Tibial nerve (tissue), 4 donors: ENCODE data around the gene HOXB8.

Source experiments
- EP300 ChIP-seq, 2 donors: sonication (generic); formaldehyde crosslinking; IDR thresholded peaks; one replicate each; pipeline ENCODE4 v1.6.1; 2017; ENCODE audit warnings: antibody characterized with exemption in 2 of 2, mild to moderate bottlenecking in 1 of 2
- POLR2A ChIP-seq, 2 donors: fragments of 450-650 bp; IDR thresholded peaks; one replicate each; pipeline ENCODE4 v1.6.1; 2017; ENCODE audit warnings: antibody characterized with exemption in 2 of 2, mild to moderate bottlenecking in 2 of 2, moderate library complexity in 2 of 2
- TF ChIP-seq, protein P1 (sequence below), 5 experiments: fragments of 200-600 bp in 3 of 5; fragments of 450-650 bp in 2 of 5; sonication (generic) in 3 of 5; IDR thresholded peaks; one replicate each; pipeline ENCODE4 v1.5.1; 2016 to 2019; ENCODE audit warnings: antibody characterized with exemption in 5 of 5, mild to moderate bottlenecking in 3 of 5, moderate library complexity in 2 of 5

- TF ChIP-seq, protein P1, sequence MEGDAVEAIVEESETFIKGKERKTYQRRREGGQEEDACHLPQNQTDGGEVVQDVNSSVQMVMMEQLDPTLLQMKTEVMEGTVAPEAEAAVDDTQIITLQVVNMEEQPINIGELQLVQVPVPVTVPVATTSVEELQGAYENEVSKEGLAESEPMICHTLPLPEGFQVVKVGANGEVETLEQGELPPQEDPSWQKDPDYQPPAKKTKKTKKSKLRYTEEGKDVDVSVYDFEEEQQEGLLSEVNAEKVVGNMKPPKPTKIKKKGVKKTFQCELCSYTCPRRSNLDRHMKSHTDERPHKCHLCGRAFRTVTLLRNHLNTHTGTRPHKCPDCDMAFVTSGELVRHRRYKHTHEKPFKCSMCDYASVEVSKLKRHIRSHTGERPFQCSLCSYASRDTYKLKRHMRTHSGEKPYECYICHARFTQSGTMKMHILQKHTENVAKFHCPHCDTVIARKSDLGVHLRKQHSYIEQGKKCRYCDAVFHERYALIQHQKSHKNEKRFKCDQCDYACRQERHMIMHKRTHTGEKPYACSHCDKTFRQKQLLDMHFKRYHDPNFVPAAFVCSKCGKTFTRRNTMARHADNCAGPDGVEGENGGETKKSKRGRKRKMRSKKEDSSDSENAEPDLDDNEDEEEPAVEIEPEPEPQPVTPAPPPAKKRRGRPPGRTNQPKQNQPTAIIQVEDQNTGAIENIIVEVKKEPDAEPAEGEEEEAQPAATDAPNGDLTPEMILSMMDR (IDR thresholded peaks at IDR 0.05) = no peak
- TF ChIP-seq POLR2A (IDR thresholded peaks at IDR 0.05) (no peak), EP300 (IDR thresholded peaks at IDR 0.05) (no peak)
Measured at GRCh38 chr17:48613862-48614694, 1.0 kb downstream of the HOXB8 start.
